Endothelial cell of umbilical vein (primary cell): ENCODE measurements around the gene KRT31. TPM values are rescaled to one million over a fixed set of nuclear protein-coding genes. Genes with fewer than 3 reads are reported as not detected.
"Not testable (repeated sequence)": the region's sequence is repeated elsewhere in the genome, so short reads cannot be mapped to it uniquely, and the experiment has no call there.

ENCODE experiments used
- BruUV-seq: library from RNA; stranded (reverse); fragments of 400-500 nt; replicated peaks from 2 replicates; lab custom pipeline; 2021; lab: Mats Ljungman, UMichigan
- CTCF ChIA-PET: fragments of 300-600, 350-600 bp; sonication (Branson Sonifier 250); formaldehyde crosslinking; loops from one replicate; lab custom pipeline; 2021; ENCODE audit warnings: antibody characterized with exemption, inconsistent platforms; lab: Charles Lee
- POLR2A ChIA-PET: fragments of 300-600, 350-600 bp; sonication (Branson Sonifier 250); formaldehyde crosslinking; loops from one replicate; lab custom pipeline; 2021; ENCODE audit warnings: antibody characterized with exemption, inconsistent platforms; lab: Charles Lee
- DNase-seq: peaks from one replicate; pipeline ENCODE4 v3.0.0-alpha.2; 2011; ENCODE audit warnings: low read depth, low spot score
- FAIRE-seq: peaks from 2 replicates; lab custom pipeline; 2011; peaks lifted over from hg19 to GRCh38; lab: Jason Lieb, UNC
- H2AFZ ChIP-seq: 2 replicates; pipeline ENCODE4 v1.6.0; 2012; ENCODE audit warnings: low read depth, low read length, control low read depth, inconsistent platforms
- H3K27ac ChIP-seq: 2 replicates; pipeline ENCODE4 v1.5.1; 2011; ENCODE audit warnings: low read depth, mild to moderate bottlenecking, control low read depth, low read length, moderate library complexity; ENCODE audit not compliant: insufficient read depth
- H3K27me3 ChIP-seq, 2 experiments: 2 replicates each; pipeline versions ENCODE4 v1.6.0 to v1.6.1; 2011; ENCODE audit warnings: low read length in 2 of 2, mixed read lengths in 1 of 2; ENCODE audit not compliant: control insufficient read depth in 2 of 2, insufficient read depth in 2 of 2
- H3K36me3 ChIP-seq, 2 experiments: 2 replicates in 1 of 2; 3 replicates in 1 of 2; pipeline ENCODE4 v1.5.1; 2011; ENCODE audit warnings: low read length in 2 of 2, mild to moderate bottlenecking in 1 of 2, moderate library complexity in 1 of 2; ENCODE audit not compliant: control insufficient read depth in 2 of 2, insufficient read depth in 2 of 2; ENCODE audit errors: extremely low read depth in 1 of 2
- H3K4me1 ChIP-seq: 3 replicates; pipeline ENCODE4 v1.5.1; 2011; ENCODE audit warnings: mild to moderate bottlenecking, low read length; ENCODE audit not compliant: control insufficient read depth, insufficient read depth; ENCODE audit errors: extremely low read depth
- H3K4me2 ChIP-seq: 2 replicates; pipeline ENCODE4 v1.6.1; 2011; ENCODE audit warnings: low read length, control low read depth, mixed read lengths; ENCODE audit not compliant: insufficient read depth
- H3K4me3 ChIP-seq, 3 experiments: fragments of 200-600 bp in 1 of 3; sonication (generic), shearing (Covaris generic) in 1 of 3; replicated peaks in 1 of 3; 2 replicates each; pipeline ENCODE4 v1.5.1; 2011 to 2016; ENCODE audit warnings: control low read depth in 3 of 3, low read length in 3 of 3, mild to moderate bottlenecking in 2 of 3, inconsistent platforms in 1 of 3, low read depth in 1 of 3, moderate library complexity in 1 of 3; ENCODE audit not compliant: insufficient read depth in 1 of 3
- H3K79me2 ChIP-seq: 2 replicates; pipeline ENCODE4 v1.6.0; 2012; ENCODE audit warnings: low read length, inconsistent platforms; ENCODE audit not compliant: control insufficient read depth, insufficient read depth
- H3K9ac ChIP-seq: replicated peaks from 2 replicates; pipeline ENCODE3; 2011; ENCODE audit warnings: low read length, control low read depth; ENCODE audit not compliant: insufficient read depth; ENCODE audit errors: extremely low read depth
- H3K9me1 ChIP-seq: replicated peaks from 3 replicates; pipeline ENCODE4 v1.6.0; 2011; ENCODE audit warnings: mild to moderate bottlenecking, low read length; ENCODE audit not compliant: control insufficient read depth, insufficient read depth; ENCODE audit errors: extremely low read depth
- H3K9me3 ChIP-seq: replicated peaks from 2 replicates; pipeline ENCODE4 v1.5.1; 2012; ENCODE audit warnings: low read length, inconsistent platforms; ENCODE audit not compliant: control insufficient read depth, insufficient read depth
- H4K20me1 ChIP-seq: replicated peaks from 2 replicates; pipeline ENCODE3; 2011; ENCODE audit warnings: mild to moderate bottlenecking, low read length; ENCODE audit not compliant: control insufficient read depth, insufficient read depth; ENCODE audit errors: extremely low read depth
- CTCF ChIP-seq, 2 donors: IDR thresholded peaks; 1 replicate in 1 of 2; 2 replicates in 1 of 2; pipeline ENCODE4 v1.5.1; 2011; ENCODE audit warnings: low read length in 2 of 2, mild to moderate bottlenecking in 2 of 2, moderate library complexity in 2 of 2, control low read depth in 1 of 2, inconsistent platforms in 1 of 2, low read depth in 1 of 2; ENCODE audit not compliant: insufficient read depth in 1 of 2; ENCODE audit errors: extremely low read depth in 1 of 2
- EZH2 ChIP-seq: IDR thresholded peaks from 2 replicates; pipeline ENCODE4 v1.6.1; 2012; ENCODE audit warnings: borderline replicate concordance, low read depth, mild to moderate bottlenecking, moderate library complexity, low read length, inconsistent platforms; ENCODE audit not compliant: severe bottlenecking
- FOS ChIP-seq: IDR thresholded peaks from 2 replicates; pipeline ENCODE4 v1.6.1; 2011; ENCODE audit warnings: mild to moderate bottlenecking, low read length, moderate library complexity, borderline replicate concordance; ENCODE audit not compliant: insufficient read depth
- GATA2 ChIP-seq: IDR thresholded peaks from 2 replicates; pipeline ENCODE4 v1.7.0; 2011; ENCODE audit warnings: low read depth, mild to moderate bottlenecking, moderate library complexity, mixed read lengths, low read length; ENCODE audit not compliant: insufficient read length, insufficient read depth
- JUN ChIP-seq: IDR thresholded peaks from 2 replicates; pipeline ENCODE4 v1.6.1; 2011; ENCODE audit warnings: borderline replicate concordance, low read depth; ENCODE audit not compliant: insufficient read length, insufficient read depth
- MAX ChIP-seq: IDR thresholded peaks from 2 replicates; pipeline ENCODE4 v1.6.1; 2011; ENCODE audit not compliant: insufficient read depth, insufficient read length
- MYC ChIP-seq: IDR thresholded peaks from one replicate; pipeline ENCODE4 v1.6.1; 2011; ENCODE audit warnings: mild to moderate bottlenecking, low read depth, low read length
- POLR2A ChIP-seq: IDR thresholded peaks from 2 replicates; pipeline ENCODE4 v1.6.1; 2012; ENCODE audit warnings: low read depth, mild to moderate bottlenecking, control low read depth, low read length
- POLR2AphosphoS5 ChIP-seq: IDR thresholded peaks from 2 replicates; pipeline ENCODE4 v1.6.1; 2012; ENCODE audit warnings: low read depth, mild to moderate bottlenecking, control low read depth, low read length, moderate library complexity; ENCODE audit not compliant: insufficient read depth
- dilution Hi-C: fragments of 300-500 bp; cut with MboI; formaldehyde crosslinking; loops from one replicate; pipeline ENCODE4 v1.15.0; 2019; ENCODE audit warnings: low sequenced_read_pairs; ENCODE audit not compliant: extremely low pct_ligation_motif_present
- intact Hi-C: fragments of 100-400 bp; cut with micrococcal nuclease; formaldehyde crosslinking; loops from one replicate; pipeline ENCODE4 v1.10.0; 2022
- polyA plus RNA-seq, 4 experiments: library from polyadenylated mRNA; depleted of rRNA in 3 of 4; stranded (reverse) in 3 of 4; unstranded in 1 of 4; fragments of >200 nt; gene quantifications; 2 replicates each; pipeline versions ENCODE4 v1.2.1 to v1.2.3, GENCODE V29; 2011 to 2012; ENCODE audit warnings: missing spikeins in 1 of 4
- total RNA-seq: library from RNA; stranded (reverse); gene quantifications from 2 replicates; pipeline ENCODE4 v1.2.3, GENCODE V29; 2021

The KRT31 gene
- total and polyA plus RNA-seq, 2 donors (not counting 3 experiments of a cell fraction or from before 2014, with no cell fraction given) = not detected

GRCh38 chr17:41351177-41351576 is 46.2 kb downstream of the KRT31 start:
- dilution Hi-C loops = no loop called here
- BruUV-seq = no TSS peak

GRCh38 chr17:41350381-41350878 is 47.0 kb downstream of the KRT31 start, which contains the start of gene KRT33A:
Gene KRT33A (minus strand): TSS chr17:41350828. CDS start chr17:41350767, 61 bp downstream.
- H3K4me2 ChIP-seq, dilution Hi-C loops, BruUV-seq: not testable (repeated sequence)

More at GRCh38 chr17:41351177-41351576, 46.2 kb downstream of the KRT31 start:
- intact Hi-C loops = no loop called here
- FAIRE-seq (no peak), DNase-seq (no peak)
- H3K9me3 ChIP-seq = no peaks in the 10 kb centered on the region
- no peak overlapping the region for H3K27ac ChIP-seq
- peaks cover 1 to 2% of the 10 kb centered on the region in 2 experiments for H3K27me3 ChIP-seq
- H4K20me1 ChIP-seq = no peaks in the 10 kb centered on the region
- no peaks in the 10 kb centered on the region for H3K9me1 ChIP-seq
- H3K4me1 ChIP-seq = no peaks in the 10 kb centered on the region
- H3K36me3 ChIP-seq = no peaks in the 10 kb centered on the region
- no peaks in the 10 kb centered on the region for H3K79me2 ChIP-seq
- no peak overlapping the region for H2AFZ ChIP-seq
- H3K4me2 ChIP-seq = no peak overlapping the region
- H3K4me3 ChIP-seq = no peak overlapping the region
- TF ChIP-seq MAX = no peak
- TF ChIP-seq CTCF (IDR thresholded peaks at IDR 0.05; ENCODE audit: extremely low read depth in 1 of 2, insufficient read depth in 1 of 2, low read depth in 1 of 2, low read length in 2 of 2) = no peak
- no peak for TF ChIP-seq GATA2
- no peak for TF ChIP-seq POLR2A
- no peak for TF ChIP-seq POLR2AphosphoS5
- no peak for TF ChIP-seq MYC
- no peak for TF ChIP-seq JUN
- TF ChIP-seq FOS = no peak
- TF ChIP-seq EZH2 = no peak
- ChIA-PET POLR2A (no interaction called here), CTCF (no interaction called here)
- no peak overlapping the region for H3K9ac ChIP-seq

More at GRCh38 chr17:41350381-41350878, 47.0 kb downstream of the KRT31 start, which contains the start of gene KRT33A:
- H3K27ac ChIP-seq, FAIRE-seq, H3K9ac ChIP-seq, H4K20me1 ChIP-seq, DNase-seq, H3K4me3 ChIP-seq, H3K36me3 ChIP-seq, H3K79me2 ChIP-seq, H3K9me1 ChIP-seq, H3K4me1 ChIP-seq, H2AFZ ChIP-seq, H3K9me3 ChIP-seq, POLR2A ChIA-PET, intact Hi-C loops, H3K27me3 ChIP-seq: not testable (repeated sequence)
- CTCF ChIA-PET = interaction anchor here (2.3 kb wide), 1 partner anchor 28 kb away, joined by 9 read pairs; no protein-coding TSS in a partner anchor
